ENCODE measurements around the gene ST13.

GRCh38 chr22:40826984-40827741, 29.3 kb downstream of the ST13 start:
- TF ChIP-seq EZH2 (IDR thresholded peaks at IDR 0.05; ENCODE audit: borderline replicate concordance, insufficient read depth, low read length, poor library complexity, severe bottlenecking) (no peak), CTCF (IDR thresholded peaks at IDR 0.05; ENCODE audit: poor library complexity, severe bottlenecking) (no peak), POLR2AphosphoS5 (IDR thresholded peaks at IDR 0.05) (no peak), TAF1 (IDR thresholded peaks at IDR 0.05; ENCODE audit: low read depth) (no peak), EP300 (conservative IDR thresholded peaks at IDR 0.05; ENCODE audit: poor library complexity, severe bottlenecking) (no peak), RAD21 (conservative IDR thresholded peaks at IDR 0.05) (no peak)
- TF ChIP-seq, protein P1, sequence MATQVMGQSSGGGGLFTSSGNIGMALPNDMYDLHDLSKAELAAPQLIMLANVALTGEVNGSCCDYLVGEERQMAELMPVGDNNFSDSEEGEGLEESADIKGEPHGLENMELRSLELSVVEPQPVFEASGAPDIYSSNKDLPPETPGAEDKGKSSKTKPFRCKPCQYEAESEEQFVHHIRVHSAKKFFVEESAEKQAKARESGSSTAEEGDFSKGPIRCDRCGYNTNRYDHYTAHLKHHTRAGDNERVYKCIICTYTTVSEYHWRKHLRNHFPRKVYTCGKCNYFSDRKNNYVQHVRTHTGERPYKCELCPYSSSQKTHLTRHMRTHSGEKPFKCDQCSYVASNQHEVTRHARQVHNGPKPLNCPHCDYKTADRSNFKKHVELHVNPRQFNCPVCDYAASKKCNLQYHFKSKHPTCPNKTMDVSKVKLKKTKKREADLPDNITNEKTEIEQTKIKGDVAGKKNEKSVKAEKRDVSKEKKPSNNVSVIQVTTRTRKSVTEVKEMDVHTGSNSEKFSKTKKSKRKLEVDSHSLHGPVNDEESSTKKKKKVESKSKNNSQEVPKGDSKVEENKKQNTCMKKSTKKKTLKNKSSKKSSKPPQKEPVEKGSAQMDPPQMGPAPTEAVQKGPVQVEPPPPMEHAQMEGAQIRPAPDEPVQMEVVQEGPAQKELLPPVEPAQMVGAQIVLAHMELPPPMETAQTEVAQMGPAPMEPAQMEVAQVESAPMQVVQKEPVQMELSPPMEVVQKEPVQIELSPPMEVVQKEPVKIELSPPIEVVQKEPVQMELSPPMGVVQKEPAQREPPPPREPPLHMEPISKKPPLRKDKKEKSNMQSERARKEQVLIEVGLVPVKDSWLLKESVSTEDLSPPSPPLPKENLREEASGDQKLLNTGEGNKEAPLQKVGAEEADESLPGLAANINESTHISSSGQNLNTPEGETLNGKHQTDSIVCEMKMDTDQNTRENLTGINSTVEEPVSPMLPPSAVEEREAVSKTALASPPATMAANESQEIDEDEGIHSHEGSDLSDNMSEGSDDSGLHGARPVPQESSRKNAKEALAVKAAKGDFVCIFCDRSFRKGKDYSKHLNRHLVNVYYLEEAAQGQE (IDR thresholded peaks at IDR 0.05; ENCODE audit: borderline replicate concordance), result no peak

All from neural cell (in vitro differentiated cells).